HG03520 (cell line): ENCODE results near the gene TRAPPC12.
"Not testable (repeated sequence)": the region's sequence is repeated elsewhere in the genome, so short reads cannot be mapped to it uniquely, and the experiment has no call there.

Experiments
- ATAC-seq: cut with Tn5 transposase; IDR thresholded peaks from one replicate; pipeline ENCODE4 v1.9.1; 2021; ENCODE audit warnings: mild to moderate bottlenecking, moderate library complexity; ENCODE audit not compliant: unreplicated experiment

The TRAPPC12 gene

GRCh38 chr2:3483227-3483985 lies 103.9 kb downstream of the TRAPPC12 start:
- ATAC-seq, result no peak

GRCh38 chr2:3483986-3484960 lies 104.8 kb downstream of the TRAPPC12 start:
- ATAC-seq, result no peak

- ATAC-seq, result no peak
Measured at GRCh38 chr2:3485166-3485565, 105.7 kb downstream of the TRAPPC12 start.

GRCh38 chr2:3486047-3487027 lies 106.8 kb downstream of the TRAPPC12 start:
- no peak for ATAC-seq

GRCh38 chr2:3487028-3487425 lies 107.5 kb downstream of the TRAPPC12 start:
- no peak for ATAC-seq

GRCh38 chr2:3487432-3487831 lies 107.9 kb downstream of the TRAPPC12 start:
- no peak for ATAC-seq

- no peak for ATAC-seq
Measured at GRCh38 chr2:3488061-3488531, 108.6 kb downstream of the TRAPPC12 start.

- ATAC-seq, result no peak
Measured at GRCh38 chr2:3488855-3489763, 109.6 kb downstream of the TRAPPC12 start.

- ATAC-seq, result no peak
Measured at GRCh38 chr2:3489764-3490115, 110.2 kb downstream of the TRAPPC12 start.

- ATAC-seq, result no peak
Measured at GRCh38 chr2:3490191-3491170, 111.0 kb downstream of the TRAPPC12 start.

- ATAC-seq, result no peak
Measured at GRCh38 chr2:3491306-3491705, 111.8 kb downstream of the TRAPPC12 start.

GRCh38 chr2:3491716-3492474 lies 112.4 kb downstream of the TRAPPC12 start:
- ATAC-seq, result no peak

GRCh38 chr2:3492475-3492787 lies 112.9 kb downstream of the TRAPPC12 start:
- ATAC-seq, result not testable (repeated sequence)

GRCh38 chr2:3492951-3493614 lies 113.6 kb downstream of the TRAPPC12 start:
- no peak for ATAC-seq

GRCh38 chr2:3493615-3494007 lies 114.1 kb downstream of the TRAPPC12 start:
- ATAC-seq, result no peak

- no peak for ATAC-seq
Measured at GRCh38 chr2:3494984-3495666, 115.6 kb downstream of the TRAPPC12 start.

GRCh38 chr2:3496708-3497080 lies 117.2 kb downstream of the TRAPPC12 start:
- not testable (repeated sequence) for ATAC-seq
